ENCODE measurements around the gene WDR48. TPM values are rescaled to one million over a fixed set of nuclear protein-coding genes. Genes with fewer than 3 reads are reported as not detected.
A peak's percentile ranks its signal among the peaks of the same experiment; 100 is the strongest.

Gene WDR48
- total RNA-seq, 1 donor from 2014 or later, result 81.0 TPM

DNA sequence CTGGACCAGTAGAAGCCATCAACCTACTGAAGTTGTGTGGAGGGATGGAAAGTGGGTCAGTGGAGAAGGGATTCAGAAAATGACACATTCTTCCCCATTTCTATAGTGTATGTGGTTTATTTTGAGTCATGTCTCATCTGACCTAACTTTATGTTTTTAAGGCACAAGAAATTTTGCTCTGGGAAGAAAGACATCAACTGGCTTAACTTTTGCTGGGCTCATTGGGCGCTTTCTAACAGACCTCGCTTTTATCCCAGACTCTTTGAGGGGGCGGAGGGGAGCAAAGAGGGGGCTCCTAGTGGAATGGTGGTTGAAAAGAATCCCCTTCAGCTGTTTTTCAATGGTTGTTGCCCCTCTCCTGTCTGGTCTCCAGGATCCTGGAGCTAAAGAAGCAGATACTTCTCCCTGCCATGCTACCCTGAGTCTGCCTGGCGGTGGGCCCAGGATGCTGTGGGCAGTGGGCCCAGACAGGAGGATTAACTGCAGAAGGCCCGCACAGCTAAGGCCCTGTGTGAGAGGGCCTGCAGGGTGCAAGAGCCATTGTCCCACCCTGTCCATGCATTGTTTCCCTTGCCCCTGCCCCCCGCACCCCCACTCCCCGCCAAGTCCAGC, 87.1 kb downstream of the WDR48 start:
- intact Hi-C loops (cut with DNase I), result loop anchor here (10.0 kb wide), 1 partner anchor 46 kb away; no protein-coding TSS in a partner anchor
- H3K27ac ChIP-seq, result peak overlapping the region in 1 of 2 donors; percentile 5
- peaks cover 35 to 51% of the 10 kb centered on the region in 2 donors for H3K36me3 ChIP-seq
- peak in 1 of 2 donors; percentile 81 for DNase-seq (ENCODE audit: low spot score in 2 of 2)
- H3K4me1 ChIP-seq, result peaks cover 17 to 29% of the 10 kb centered on the region in 2 donors
- no peaks in the 10 kb centered on the region for H3K27me3 ChIP-seq
- H3K4me3 ChIP-seq, result no peak overlapping the region
- H3K9me3 ChIP-seq, result no peaks in the 10 kb centered on the region
- TF ChIP-seq CTCF (IDR thresholded peaks at IDR 0.05), result no peak

- intact Hi-C loops (cut with DNase I), result loop anchor here (10.0 kb wide), 1 partner anchor 45 kb away; no protein-coding TSS in a partner anchor
- H3K4me1 ChIP-seq, result peaks cover 17 to 29% of the 10 kb centered on the region in 2 donors
- no peaks in the 10 kb centered on the region for H3K27me3 ChIP-seq
- no peak for TF ChIP-seq CTCF (IDR thresholded peaks at IDR 0.05)
- H3K36me3 ChIP-seq, result peaks cover 40 to 55% of the 10 kb centered on the region in 2 donors
- no peak for DNase-seq (ENCODE audit: low spot score in 2 of 2)
- H3K9me3 ChIP-seq, result no peaks in the 10 kb centered on the region
- H3K4me3 ChIP-seq, result no peak overlapping the region
- H3K27ac ChIP-seq, result peak overlapping the region; percentile 12 to 24
Measured at GRCh38 chr3:39139442-39139841, 87.6 kb downstream of the WDR48 start.

GRCh38 chr3:39140341-39140971, 88.6 kb downstream of the WDR48 start:
- DNase-seq (ENCODE audit: low spot score in 2 of 2), result no peak
- H3K4me1 ChIP-seq, result peaks cover 17 to 29% of the 10 kb centered on the region in 2 donors
- H3K9me3 ChIP-seq, result no peaks in the 10 kb centered on the region
- peak overlapping the region; percentile 3 to 4 for H3K27ac ChIP-seq
- no peaks in the 10 kb centered on the region for H3K27me3 ChIP-seq
- H3K4me3 ChIP-seq, result no peak overlapping the region
- no peak for TF ChIP-seq CTCF (IDR thresholded peaks at IDR 0.05)
- H3K36me3 ChIP-seq, result peaks cover 50 to 62% of the 10 kb centered on the region in 2 donors
- intact Hi-C loops (cut with DNase I), result no loop called here

DNA sequence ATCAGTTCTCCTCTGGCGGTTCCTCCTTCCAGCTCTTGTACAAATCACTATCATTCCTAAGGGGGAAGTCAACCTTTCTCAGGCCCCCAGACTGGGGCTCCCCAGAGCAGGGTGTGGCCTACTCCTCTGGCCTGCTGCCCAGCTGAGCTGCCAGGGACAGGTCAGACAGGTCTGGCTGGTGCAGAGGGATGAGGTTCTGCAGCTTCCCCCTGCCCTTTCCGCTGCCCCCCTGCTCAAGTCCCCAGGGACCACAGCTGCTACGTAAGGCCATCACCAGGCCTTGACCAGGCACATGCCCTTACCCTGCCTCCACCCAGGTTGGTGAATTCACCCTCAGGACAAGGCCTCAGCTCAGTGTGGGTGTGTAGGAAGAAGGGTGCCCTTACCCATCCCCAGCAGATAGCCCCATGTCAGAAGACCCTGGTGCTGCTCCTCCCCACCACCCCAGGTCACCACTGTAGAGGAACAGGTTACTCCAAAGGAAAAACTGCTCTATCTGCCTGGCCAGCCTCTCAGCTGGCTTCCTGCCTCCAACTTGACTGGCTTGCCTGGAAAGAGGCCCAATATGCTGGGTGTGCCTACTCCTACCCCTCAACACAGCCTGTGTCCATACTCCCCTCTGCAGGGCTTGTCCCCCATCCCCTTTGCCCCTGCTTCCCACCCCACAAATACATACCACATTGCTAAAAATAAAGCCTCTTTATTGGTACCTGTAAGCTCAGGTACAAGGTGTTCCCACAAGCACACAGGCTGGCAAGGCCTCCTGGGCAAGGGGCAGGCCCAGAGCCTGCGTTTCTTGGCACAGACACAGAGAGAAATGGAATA, 89.6 kb downstream of the WDR48 start:
- no peak for TF ChIP-seq CTCF (IDR thresholded peaks at IDR 0.05)
- H3K36me3 ChIP-seq, result peaks cover 59 to 71% of the 10 kb centered on the region in 2 donors
- peaks cover 23 to 36% of the 10 kb centered on the region in 2 donors for H3K4me1 ChIP-seq
- H3K4me3 ChIP-seq, result no peak overlapping the region
- peak overlapping the region; percentile 20 to 32 for H3K27ac ChIP-seq
- no peaks in the 10 kb centered on the region for H3K9me3 ChIP-seq
- no peak for DNase-seq (ENCODE audit: low spot score in 2 of 2)
- intact Hi-C loops (cut with DNase I), result loop anchor here (1.0 kb wide), 1 partner anchor 33 kb away; no protein-coding TSS in a partner anchor
- no peaks in the 10 kb centered on the region for H3K27me3 ChIP-seq

GRCh38 chr3:39142067-39142466, 90.3 kb downstream of the WDR48 start:
- peak overlapping the region; percentile 20 to 32 for H3K27ac ChIP-seq
- intact Hi-C loops (cut with DNase I), result no loop called here
- no peak overlapping the region for H3K4me3 ChIP-seq
- TF ChIP-seq CTCF (IDR thresholded peaks at IDR 0.05), result no peak
- peaks cover 28 to 42% of the 10 kb centered on the region in 2 donors for H3K4me1 ChIP-seq
- H3K9me3 ChIP-seq, result no peaks in the 10 kb centered on the region
- H3K36me3 ChIP-seq, result peaks cover 60 to 70% of the 10 kb centered on the region in 2 donors
- no peak for DNase-seq (ENCODE audit: low spot score in 2 of 2)
- no peaks in the 10 kb centered on the region for H3K27me3 ChIP-seq
